HG02981 (cell line): Measurements from ENCODE around the gene OPRD1.
"Not testable (repeated sequence)": the region's sequence is repeated elsewhere in the genome, so short reads cannot be mapped to it uniquely, and the experiment has no call there.

Experiments
- ATAC-seq: cut with Tn5 transposase; IDR thresholded peaks from one replicate; pipeline ENCODE4 v1.9.1; 2021; ENCODE audit warnings: mild to moderate bottlenecking, moderate library complexity; ENCODE audit not compliant: unreplicated experiment

Gene OPRD1

DNA sequence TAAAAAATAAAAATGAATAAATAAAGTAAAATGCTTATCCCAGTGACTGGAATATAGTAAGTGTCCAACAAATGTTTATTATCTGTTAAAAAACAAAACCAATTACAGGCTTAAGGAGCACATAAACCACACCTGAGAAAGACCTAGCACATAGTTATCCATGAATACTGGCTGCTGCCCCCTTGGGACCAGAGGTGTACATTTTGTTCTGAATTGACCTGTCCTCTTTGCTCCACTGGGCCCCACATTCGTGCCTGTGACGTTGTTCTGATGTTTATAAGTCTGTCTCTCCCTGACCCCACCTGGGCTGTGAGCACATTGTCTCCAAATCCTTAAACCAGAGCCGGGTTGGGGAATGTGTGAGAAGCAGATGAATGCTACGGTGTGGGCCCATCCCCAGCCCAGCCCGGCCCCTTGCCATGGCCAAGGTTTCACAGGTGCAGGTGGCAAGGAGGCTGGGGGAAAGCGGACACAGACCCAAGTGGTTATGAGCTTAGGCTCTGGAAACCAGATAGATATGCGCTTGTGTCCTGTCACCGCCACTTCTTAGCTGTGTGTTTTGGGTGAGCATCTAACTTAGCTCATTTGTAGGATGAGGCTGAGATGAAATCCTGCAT lies 29.1 kb downstream of the OPRD1 start:
- ATAC-seq = no peak

DNA sequence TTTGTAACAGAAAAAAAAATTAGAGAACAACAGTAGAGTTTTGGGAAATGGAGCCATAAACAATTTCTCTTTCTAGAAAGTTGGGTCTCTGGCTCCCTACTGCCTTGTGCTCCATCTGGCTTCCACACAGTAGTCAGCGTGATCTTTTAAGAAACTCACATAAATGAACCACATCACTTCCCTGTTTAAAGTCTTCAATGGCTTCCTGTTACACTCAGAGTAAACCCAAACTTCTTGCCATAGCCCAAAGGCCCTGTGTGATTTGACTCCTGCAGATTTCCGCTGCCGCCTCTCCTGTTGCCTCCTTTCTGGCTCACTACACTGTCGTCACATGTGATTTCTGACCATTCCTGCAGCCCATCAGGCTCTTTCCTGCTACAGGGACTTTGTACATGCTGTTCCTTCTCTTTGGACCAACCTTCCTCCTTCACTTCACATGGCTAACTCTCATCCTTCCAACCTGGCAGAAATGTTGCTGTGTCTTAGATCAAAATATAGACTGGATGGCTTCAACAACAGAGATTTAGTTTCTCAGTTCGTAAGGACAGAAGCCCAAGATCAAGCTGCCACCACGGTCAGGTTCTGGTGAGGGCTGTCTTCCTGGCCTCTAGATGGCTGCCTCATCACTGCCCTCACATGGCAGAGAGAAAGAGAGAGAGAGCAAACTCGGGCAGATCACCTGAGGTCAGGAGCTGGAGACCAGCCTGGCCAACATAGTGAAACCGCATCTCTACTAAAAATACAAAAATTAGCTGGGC lies 34.0 kb downstream of the OPRD1 start:
- ATAC-seq = no peak

DNA sequence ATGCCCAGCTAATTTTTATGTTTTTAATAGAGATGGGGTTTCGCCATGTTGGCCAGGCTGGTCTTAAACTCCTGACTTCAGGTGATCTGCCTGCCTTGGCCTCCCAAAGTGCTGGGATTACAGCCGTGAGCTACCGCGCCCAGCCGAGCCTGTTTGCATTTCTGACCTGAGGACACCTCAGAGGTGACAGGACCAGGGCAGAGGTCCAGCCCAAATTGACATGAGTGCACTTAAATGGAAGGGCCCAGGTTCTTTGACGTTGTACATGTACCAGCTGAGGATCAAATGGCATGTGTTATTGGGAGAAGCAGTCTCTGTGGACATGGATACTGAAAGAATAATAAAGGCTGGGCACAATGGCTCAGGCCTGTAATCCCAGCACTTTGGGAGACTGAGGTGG lies 35.2 kb downstream of the OPRD1 start:
- ATAC-seq = not testable (repeated sequence)

DNA sequence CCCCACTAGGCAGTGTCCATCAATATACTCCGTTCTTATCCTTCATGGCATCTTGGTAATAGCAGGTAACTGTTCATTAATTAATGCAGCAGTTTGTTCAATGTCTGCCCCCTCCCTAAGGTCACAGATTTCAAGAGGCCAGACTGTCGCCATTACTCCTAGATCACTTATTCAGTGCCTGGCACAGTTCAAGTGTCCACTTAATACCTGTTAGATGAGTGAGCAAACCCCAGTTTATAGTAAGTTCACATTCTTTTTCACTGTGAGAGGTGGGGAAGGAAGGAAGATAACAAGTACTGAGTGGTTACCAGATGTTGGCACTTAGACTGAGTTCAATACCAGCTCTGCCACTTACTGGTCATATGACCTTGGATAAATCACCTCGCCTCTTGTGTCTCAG lies 36.4 kb downstream of the OPRD1 start:
- no peak for ATAC-seq

DNA sequence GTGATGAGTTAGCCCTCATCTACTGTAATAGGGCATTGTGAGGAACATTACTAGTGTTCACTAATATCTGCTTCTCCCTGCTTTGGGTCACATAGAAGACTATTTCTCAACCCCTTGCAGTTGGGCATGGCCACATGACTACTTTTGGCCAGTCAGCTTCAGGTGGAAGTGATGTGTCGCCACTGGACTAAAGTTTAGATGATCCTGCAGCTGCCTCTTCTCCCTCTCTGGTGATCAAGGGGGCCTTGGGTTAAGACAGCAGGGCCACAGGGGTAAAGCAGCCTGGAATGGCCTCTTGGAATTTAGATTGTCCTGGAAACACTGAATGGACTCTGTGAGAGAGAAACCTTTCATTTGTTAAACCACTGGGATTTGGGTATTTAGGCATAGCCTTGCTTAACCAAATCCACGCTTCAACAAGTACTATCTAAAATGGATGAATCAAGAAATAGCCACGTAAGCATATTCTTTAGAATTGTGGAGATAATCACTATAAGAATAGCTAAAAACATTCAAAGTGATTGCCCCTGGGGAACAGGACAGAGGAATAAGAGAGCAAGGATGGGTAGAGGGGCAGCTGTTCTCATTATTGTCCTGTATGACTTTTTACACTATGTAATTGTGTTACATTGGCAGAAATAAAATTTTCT lies 41.2 kb downstream of the OPRD1 start:
- ATAC-seq = no peak

DNA sequence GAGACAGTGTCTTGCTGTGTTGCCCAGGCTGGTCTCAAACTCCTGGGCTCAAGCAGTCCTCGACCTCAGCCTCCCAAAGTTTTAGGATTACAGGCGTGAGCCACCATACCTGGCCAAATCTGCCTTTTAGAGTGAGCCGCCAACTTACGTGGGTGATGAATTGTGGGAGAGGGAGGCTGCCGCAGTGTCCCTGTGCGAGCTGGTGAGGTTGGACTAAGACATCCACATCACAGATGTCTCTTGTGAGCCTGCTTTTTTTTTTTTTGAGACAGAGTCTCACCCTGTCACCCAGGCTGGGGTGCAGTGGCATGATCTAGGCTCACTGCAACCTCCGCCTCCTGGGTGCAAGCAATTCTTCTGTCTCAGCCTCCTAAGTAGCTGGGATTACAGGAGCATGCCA lies 42.4 kb downstream of the OPRD1 start:
- ATAC-seq = not testable (repeated sequence)

DNA sequence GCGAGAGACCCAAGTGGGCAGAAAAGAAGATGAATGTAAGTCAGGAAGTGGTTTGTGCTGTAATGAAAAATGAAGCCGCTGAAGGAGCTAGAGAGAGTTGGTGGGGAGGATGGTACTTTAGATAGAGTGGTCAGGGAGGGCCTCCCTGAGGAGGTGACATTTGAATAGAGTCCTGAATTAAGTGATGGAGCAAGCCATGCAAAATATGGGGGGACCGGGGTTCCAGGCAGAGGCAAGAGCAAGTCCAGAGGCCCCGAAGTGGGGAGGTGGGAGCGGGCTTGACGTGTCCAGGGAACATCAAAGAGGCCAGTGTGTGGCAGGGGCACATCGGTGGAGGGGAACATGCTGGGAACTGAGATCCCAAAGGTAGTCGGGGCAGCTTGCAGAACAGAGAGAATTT lies 43.1 kb downstream of the OPRD1 start:
- no peak for ATAC-seq

DNA sequence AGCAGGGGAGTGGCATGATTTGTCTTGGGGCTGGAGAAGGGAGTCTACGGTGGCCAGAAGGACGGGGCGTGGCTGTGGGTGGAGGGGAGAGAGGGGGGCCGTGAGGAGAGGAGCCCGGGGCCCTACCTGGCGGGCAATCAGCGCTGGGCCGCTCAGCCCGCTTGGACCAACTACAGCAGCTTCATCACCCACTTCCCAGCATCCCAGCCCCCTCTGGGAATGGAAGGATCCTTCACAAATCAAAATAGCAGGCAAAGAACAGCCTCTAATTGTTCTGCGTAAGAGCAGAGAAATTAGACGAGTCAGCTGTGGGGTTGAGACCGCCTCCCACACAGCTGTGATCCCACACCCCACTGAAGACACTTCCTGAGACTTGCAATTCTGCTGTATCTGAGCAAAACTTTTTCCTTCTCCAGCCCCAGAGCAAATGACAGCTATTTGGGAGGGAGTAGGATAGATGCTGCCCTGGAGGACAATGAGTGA lies 43.5 kb downstream of the OPRD1 start:
- no peak for ATAC-seq

DNA sequence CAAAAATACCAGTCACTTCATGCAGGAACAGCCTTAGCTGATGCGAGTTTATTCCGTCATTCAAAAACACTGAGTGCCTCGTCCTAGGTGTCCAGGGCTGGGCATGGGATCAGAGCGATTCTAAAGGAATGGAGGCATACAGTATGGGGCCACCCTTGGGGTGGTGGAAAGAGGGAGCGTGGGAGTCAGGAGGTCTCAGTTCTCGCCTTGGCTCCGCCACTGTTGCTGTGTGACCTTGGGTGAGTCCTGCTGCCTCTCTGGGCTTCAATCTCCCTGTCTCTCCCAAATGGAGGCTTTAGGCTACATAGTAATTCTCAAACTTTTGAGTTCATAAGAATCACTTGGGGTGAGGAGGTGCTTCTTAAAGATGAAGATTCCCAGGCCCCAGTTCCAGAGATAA lies 44.0 kb downstream of the OPRD1 start:
- no peak for ATAC-seq

DNA sequence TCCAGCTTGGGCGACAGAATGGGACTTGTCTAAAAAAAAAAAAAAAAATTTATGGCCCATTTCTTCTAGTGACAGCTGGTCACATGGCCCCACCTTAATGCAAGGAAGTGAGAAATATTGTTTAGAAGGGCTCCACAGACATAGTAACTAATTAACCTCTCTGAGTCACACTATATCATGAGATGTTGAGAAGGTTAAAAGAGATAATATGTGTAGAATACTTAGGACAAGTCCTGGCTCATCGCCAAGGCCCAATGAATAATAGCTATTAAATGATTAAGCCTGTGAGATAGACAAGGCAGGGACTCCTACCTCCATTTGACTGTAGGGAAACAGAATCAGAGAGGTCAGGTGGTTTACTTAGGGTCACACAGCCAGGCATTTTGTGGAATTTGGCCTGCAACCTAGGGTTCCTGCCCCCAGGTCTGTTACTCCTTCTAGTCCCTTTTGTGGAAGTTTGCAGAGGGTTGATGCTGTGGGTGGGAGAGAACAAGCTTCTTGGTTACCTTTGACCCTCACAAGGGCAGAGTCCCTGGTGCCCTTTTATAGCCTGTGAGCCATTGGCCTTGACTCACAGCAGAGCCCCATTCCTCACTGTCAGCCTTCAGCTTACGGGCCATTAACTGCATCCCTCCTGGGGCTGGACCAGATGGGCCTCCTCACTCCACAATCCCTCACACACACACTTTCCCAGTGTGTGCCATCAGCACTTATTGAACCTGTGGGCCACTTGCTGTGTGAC lies 48.5 kb downstream of the OPRD1 start:
- ATAC-seq = peak; percentile 78

DNA sequence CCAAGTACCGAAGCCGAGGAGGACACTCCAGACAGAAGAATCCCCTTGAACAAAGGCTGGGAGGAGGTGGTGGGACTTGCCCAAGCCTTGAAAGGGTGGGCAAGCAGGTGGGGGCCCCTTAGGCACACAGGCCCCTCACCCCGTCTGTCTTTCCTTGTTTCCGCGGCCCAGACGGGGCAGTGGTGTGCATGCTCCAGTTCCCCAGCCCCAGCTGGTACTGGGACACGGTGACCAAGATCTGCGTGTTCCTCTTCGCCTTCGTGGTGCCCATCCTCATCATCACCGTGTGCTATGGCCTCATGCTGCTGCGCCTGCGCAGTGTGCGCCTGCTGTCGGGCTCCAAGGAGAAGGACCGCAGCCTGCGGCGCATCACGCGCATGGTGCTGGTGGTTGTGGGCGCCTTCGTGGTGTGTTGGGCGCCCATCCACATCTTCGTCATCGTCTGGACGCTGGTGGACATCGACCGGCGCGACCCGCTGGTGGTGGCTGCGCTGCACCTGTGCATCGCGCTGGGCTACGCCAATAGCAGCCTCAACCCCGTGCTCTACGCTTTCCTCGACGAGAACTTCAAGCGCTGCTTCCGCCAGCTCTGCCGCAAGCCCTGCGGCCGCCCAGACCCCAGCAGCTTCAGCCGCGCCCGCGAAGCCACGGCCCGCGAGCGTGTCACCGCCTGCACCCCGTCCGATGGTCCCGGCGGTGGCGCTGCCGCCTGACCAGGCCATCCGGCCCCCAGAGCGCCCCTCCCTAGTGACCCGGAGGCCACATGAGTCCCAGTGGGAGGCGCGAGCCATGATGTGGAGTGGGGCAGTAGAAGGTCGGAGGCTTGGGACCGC lies 50.8 kb downstream of the OPRD1 start:
- no peak for ATAC-seq

DNA sequence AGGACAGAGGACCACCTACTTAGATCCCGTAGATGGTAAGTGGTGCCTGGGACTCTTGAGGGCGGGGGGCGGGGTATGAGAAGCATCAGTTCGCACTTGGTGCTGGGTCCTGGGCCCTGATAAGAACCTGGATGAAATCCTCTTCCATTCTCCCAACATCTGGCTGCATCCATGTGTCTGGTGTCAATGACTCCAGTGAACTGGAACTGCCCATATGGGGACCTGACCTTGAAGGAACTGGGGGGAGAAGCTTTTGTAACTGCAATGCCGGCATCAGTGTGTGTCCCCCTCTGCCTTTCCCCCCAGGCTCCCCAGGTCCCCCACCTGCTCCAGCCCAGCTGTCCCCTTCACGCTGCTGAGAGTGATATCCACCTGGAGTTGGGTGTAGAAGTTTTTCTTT lies 52.7 kb downstream of the OPRD1 start:
- no peak for ATAC-seq

DNA sequence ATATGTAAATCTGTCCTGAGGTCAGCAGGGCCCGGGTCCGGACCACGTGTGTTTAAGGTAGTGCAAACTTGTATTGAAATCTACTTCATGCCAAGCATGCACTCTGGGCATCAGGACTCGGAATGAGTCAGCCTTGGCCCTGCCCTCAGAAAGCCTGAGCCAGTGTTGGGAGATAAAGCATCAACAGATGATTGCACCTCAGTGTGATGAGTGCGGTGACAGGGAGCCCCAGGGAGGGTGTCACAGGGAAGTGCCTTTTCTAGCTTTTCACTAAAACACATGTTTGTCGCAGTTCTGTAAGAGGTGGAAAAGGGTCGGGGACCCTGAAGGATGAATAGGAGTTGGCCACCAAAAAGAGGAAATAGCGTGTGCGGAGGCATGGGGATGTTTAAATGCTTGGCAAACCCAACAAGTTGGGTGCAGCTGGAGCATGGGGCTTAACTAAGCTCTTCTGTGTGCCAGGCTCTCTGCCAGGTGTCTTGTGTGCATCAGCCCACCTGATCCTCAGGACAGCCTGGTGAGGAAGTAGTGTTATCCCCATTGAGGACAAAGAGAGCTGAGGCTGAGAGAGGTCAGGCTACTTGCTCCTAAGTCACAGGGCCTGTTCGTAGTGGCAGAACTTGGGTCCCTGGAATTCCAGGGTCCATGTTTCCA lies 54.2 kb downstream of the OPRD1 start:
- no peak for ATAC-seq

DNA sequence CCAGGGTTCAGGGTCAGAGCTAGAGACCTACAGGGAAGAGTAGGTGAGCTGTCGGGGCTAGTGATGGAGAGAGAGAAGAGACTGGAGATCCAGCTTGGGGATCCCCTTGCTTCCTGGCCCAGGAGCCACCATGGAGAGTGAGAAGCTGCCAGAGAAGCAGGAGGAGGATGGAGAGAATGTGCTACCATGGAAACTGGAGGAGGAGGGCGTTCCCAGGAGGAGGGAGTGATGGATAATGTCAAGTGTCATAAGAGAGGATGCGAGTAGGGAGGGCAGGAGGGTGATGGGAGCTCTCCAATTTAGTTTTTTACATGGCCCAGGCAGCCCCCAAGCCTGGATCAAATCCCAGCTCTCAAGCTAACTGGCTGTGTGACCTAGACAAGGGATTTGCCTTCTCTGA lies 55.9 kb downstream of the OPRD1 start:
- ATAC-seq = no peak

DNA sequence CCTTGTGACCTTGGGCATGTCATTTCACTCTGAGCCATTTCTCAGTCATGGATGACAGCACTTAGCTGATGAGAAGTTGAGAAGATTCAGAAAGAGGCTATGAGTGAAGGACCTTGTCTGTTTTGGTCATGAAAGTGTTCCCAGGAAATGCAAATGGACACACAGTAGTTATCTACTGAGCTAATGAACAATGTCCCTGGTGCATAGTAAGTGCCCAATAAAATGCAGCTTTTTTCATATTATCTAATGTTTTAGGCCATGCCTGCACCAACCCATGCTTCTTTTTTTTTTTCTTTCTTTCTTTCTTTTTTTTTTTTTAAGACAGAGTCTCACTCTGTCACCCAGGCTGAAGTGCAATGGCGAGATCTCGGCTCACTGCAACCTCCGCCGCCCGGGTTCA lies 58.0 kb downstream of the OPRD1 start:
- ATAC-seq = no peak

DNA sequence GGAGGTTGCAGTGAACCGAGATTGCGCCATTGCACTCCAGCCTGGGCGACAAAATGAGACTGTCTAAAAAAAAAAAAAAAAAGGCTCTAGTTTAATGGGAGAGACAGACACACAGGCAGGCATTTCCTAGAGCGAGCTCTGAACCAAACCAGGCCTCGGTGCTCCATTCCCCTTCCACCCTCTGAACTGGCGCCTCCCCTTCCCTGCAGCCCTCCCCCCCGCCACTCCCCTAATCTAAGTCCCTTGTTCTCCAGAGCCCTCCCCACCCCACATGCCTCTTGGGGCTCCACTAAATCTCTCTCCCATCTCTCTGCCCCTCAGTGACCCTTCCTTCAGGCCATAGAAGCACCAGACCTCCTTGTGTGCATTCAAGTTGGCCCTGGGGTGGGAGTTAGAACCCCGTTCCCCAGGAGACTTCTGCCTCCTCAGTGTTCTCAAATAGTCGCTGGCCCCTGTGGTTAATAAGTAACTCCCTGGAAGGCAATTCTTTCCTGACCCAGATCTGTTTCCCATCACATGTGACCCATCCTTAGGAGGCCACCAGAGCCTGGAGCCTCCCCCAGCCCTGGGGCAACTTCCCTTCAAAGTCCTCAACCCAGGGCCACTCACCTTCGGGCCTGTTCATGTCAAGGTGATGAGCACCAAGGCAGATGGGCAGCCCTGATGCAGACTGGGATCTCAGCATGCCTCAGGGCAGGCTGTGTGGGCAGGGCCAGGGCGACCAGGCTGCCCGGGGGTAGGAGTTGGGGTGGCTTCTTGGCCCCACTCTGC lies 59.8 kb downstream of the OPRD1 start:
- ATAC-seq = no peak

DNA sequence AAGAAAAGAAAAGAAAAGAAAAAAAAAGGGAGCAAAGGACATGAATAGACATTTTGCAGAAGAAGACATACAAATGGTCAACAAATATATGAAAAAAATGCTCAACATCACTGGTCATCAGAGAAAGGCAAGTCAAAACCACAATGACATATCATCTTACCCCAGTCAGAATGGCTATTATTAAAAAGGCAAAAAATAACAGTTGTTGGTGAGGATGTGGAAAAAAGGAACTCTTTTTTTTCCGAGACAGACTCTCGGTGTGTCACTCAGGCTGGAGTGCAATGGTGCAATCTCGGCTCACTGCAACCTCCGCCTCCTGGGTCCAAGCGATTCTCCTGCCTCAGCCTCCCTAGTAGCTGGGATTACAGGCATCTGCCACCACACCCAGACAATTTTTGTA lies 63.2 kb downstream of the OPRD1 start:
- ATAC-seq = not testable (repeated sequence)

DNA sequence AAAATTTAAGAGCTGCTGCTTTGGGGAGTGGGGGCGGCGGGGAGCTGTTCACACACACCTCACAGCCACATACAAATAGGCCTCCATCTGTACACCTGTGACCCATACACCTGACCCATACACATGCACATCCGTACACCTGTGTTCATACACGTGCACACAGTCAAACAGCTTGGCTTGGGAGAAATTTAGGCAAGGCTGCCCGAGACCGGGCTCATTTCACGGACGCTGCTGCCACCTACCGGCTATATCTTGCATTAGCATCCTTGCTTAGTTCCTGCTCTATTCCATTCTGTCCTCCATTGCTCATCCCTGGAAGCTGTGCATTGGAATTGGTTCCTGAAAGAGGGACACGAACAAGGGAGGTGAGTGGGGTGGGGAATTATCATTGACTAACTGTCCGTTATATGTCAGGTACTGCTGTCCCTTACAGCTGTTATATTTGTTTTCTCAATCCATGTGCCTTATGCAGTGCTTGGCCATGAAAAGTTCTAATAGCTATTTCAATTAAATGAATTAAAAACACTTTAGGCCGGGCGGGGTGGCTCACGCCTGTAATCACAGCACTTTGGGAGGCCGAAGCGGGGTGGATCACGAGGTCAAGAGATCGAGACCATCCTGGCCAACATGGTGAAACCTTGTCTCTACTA lies 65.3 kb downstream of the OPRD1 start:
- ATAC-seq = no peak

DNA sequence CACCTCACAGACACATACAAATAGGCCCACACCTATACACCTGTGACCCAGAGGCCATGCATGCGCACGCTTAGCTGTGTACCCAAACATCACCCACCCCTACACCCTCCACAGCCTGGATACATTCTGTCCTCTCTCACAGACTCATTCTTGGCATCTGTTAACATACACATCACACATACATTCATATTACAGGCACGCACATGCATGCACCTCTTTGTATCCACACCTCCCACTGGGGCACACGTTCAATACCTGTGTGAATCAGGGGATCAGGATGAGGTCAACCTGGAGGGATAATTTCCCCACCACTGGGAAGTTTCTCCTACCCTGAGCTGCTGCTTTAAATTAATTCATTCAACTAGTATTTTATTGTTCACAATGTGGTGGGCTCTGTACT lies 66.8 kb downstream of the OPRD1 start:
- no peak for ATAC-seq
